PFSK-1 (cell line): ENCODE data around the gene CLN5.
A peak's percentile ranks its signal among the peaks of the same experiment; 100 is the strongest.

ENCODE experiments used
- FOXP2 ChIP-seq: optimal IDR thresholded peaks from 2 replicates; pipeline ENCODE3; 2011; ENCODE audit warnings: borderline replicate concordance, control low read depth, inconsistent platforms; ENCODE audit not compliant: insufficient read depth; ENCODE audit errors: extremely low read length, extremely low read depth
- POLR2AphosphoS5 ChIP-seq: IDR thresholded peaks from 2 replicates; pipeline ENCODE4 v1.6.1; 2012; ENCODE audit warnings: low read depth, mild to moderate bottlenecking, control low read depth, low read length, moderate library complexity
- REST ChIP-seq, 2 experiments: IDR thresholded peaks; 2 replicates each; pipeline versions ENCODE4 v1.6.1 to v1.8.0; 2011 to 2012; ENCODE audit warnings: low read depth in 2 of 2, low read length in 2 of 2, control low read depth in 1 of 2, inconsistent platforms in 1 of 2, mild to moderate bottlenecking in 1 of 2, moderate library complexity in 1 of 2; ENCODE audit not compliant: insufficient read depth in 1 of 2
- SIN3A ChIP-seq: IDR thresholded peaks from 2 replicates; pipeline ENCODE4 v1.6.1; 2012; ENCODE audit warnings: mild to moderate bottlenecking, low read length, moderate library complexity, borderline replicate concordance; ENCODE audit not compliant: insufficient read depth
- TAF1 ChIP-seq: IDR thresholded peaks from 2 replicates; pipeline ENCODE4 v1.6.1; 2012; ENCODE audit warnings: low read length, control low read depth, borderline replicate concordance; ENCODE audit not compliant: insufficient read depth

GRCh38 chr13:77026255-77026860 is 34.5 kb downstream of the CLN5 start:
- TF ChIP-seq REST (IDR thresholded peaks at IDR 0.05; ENCODE audit: insufficient read depth in 1 of 2, low read depth in 2 of 2, low read length in 2 of 2) (no peak), POLR2AphosphoS5 (no peak), TAF1 (no peak), SIN3A (0 out of 2 replicates have a peak, but pooled peaks have one; percentile 10), FOXP2 (peak; percentile 43)
